OCI-LY1 (cell line): Measurements from ENCODE around the gene OR2W3.

Experiments
- CTCF ChIP-seq: fragments of 200-600 bp; sonication (generic), shearing (Covaris generic); IDR thresholded peaks from 2 replicates; pipeline ENCODE4 v1.5.1; 2017; ENCODE audit warnings: mild to moderate bottlenecking, antibody characterized with exemption, low read length, moderate library complexity, mixed read lengths
- EZH2 ChIP-seq: fragments of 200-600 bp; sonication (generic), shearing (Covaris generic); IDR thresholded peaks from 2 replicates; pipeline ENCODE4 v1.8.0; 2017; ENCODE audit warnings: borderline replicate concordance, mixed run types, mild to moderate bottlenecking, antibody characterized with exemption, low read length, moderate library complexity, mixed read lengths

DNA sequence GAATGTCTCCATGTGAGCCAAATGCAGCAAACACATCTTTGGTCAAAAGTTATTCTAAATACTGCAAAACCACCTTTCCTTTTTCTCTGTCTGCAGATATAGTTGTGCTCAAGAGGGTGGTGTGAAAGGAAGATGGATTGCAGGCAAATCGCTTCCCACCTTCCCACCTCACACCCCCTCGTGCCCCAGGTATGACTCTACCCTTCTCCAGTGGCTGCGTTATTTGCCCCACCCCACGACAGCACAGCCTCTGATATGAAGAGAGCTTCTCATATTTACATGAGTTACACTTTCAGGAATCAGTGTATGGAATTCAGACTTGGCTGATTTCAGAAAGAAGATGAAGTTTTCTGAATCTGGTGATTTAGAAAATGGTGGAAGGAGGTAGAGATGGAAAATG is 32.6 kb upstream of the OR2W3 start:
- TF ChIP-seq CTCF (no peak), EZH2 (no peak)
